CD4-positive, alpha-beta T cell treated with Interleukin-4 for 1 hour (primary cell): ENCODE data around the gene DEFB123.

Source experiments
- DNase-seq, 2 donors: peaks; one replicate each; pipeline ENCODE4 v3.0.0-alpha.2; 2020 to 2022

DEFB123 gene

DNA sequence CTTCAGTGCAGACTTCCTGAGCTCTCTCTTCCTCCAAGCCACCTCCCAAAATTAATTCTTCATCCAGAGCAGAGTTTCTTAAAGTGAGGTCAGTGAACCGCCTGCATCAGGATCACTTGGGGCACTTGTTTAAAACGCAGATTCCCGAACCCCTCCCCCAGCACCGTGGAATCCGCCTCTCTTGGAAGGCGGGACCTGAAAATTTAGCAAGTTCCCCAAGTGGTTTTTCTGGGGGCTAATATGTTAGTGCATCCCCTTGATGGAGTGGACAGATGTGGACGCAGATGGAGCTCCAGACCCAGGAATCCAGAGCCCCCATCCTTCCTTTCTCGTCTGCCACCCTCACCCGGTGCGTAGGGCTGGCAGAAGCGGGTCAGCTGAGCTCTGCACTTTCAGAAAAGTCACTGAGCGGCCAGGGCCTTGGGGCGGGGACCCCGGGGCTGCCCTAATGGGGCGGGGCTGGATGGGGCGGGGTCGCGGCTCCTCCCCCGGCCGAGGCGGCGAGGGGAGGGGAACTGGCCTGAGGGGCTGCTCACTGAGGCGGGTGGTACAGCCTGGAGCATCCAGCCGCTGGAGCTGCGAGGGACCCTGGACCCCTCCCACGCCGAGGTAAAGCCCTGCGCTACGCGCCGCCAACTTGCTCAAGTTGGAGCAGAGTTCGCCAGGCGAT lies 34.5 kb downstream of the DEFB123 start, which contains the start of the genes DEFB124 and REM1:
Gene DEFB124 (minus strand): TSS at position 370 of the 670 bp plus-strand sequence. CDS start 2,114 bp downstream, outside the sequence.
Gene REM1 (plus strand): TSS at position 531 of the 670 bp plus-strand sequence. CDS start 1,158 bp downstream, outside the sequence.
- no peak for DNase-seq

- no peak for DNase-seq
Observed at GRCh38 chr20:31475472-31476293, 35.3 kb downstream of the DEFB123 start.

GRCh38 chr20:31476294-31476585 lies 35.8 kb downstream of the DEFB123 start:
- no peak for DNase-seq

DNA sequence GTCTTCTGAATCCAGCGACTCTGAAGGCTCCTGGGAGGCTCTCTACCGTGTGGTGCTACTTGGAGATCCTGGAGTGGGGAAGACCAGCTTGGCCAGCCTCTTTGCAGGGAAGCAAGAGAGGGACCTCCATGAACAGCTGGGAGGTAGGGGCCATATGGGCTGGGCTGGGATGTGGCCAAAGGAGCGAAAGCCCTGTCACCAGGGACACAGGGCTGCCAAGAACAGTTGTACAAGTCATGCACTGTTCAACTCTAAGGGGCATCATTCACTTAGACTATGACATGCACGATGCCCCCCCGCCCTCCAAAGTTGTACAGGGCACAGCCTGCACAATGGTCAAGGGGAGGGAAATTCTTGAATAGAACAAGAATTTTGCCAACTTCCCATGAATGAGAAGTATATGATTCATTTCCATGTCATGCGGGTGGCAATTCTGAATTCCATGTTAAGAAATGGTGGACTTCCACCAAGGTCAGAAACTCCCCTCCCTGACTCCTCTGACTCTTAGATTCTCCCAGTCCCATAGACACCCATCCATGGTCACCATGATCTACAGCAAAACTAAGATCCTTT lies 36.3 kb downstream of the DEFB123 start:
- DNase-seq: no peak

DNA sequence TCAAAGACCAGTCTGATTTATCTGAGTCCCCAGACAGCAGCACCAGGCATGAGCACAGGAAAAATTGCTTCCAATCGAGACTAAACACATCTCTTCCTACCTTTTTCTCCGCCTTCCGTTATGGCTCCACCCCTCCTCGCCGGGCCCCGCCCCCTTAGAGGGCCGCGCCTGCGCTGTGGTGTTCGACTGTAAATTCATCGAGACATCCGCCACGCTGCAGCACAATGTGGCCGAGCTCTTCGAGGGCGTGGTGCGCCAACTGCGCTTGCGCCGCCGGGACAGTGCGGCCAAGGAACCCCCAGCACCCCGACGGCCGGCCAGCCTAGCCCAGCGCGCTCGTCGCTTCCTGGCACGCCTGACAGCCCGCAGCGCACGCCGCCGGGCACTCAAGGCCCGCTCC lies 43.6 kb downstream of the DEFB123 start:
- DNase-seq: peak; percentile 14 to 17

DNA sequence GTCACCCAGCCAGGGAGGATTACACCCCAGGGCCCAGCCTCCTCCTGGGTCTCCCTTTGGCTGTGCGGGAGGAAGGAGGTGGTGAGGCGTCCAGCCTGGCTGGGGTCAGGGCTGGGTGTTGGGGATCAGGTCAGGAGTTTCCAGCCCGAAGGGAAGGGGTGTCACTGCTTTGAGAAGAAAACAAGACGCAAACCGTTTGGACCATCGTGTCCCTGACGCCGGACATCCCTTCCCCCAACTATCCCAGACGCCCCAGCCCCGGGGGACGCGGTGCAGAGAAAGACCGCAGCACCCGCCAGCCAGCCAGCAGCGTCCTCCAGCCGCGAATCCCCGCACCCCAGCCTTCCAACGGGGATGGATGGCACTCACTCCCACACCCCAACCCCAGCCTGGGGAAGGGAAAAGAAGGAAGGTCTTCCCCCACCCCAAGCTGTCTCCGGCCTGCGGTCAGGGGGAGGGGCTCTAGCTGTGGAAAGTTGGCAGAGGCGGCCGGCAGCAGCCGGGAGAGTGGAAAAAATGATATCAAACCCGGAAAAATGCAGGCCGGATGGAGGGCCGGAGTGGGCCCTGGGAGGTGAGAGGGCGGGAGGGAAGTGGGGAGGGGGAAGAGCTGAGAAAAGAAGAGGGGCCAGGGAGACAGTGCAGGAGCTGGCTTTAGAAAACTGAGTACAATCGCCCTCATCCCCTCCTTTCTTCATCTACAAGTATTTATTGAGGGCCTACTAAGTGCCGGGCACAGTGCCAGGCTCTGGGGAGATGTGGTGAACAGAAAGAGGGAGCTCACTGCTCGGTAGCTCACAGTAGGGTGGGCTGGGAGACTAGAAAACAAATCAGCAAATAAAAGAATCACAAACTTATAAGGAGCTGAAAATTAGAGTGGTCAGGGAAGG lies 45.3 kb downstream of the DEFB123 start:
- DNase-seq: no peak

DNA sequence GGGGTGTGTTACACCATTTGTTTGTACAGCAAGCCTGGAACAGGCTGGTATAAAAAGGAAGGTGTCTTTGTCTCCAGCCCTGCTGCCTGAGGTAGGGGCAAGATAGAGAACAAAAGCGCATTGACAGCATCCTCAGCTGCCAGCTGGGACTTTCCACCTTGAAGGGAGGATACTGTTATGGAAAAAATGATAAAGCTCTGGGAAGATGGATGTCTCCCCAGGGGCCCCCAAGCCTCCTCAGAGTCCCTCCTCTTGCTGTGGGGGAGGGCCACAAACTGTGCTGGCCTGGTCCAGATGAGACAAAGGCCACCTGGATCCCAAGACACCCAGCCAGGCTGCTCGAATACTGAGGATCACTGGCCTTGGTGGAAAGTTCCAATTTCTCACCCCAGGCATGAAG lies 47.7 kb downstream of the DEFB123 start:
- no peak for DNase-seq

GRCh38 chr20:31489152-31489551 lies 48.7 kb downstream of the DEFB123 start:
- no peak for DNase-seq

DNA sequence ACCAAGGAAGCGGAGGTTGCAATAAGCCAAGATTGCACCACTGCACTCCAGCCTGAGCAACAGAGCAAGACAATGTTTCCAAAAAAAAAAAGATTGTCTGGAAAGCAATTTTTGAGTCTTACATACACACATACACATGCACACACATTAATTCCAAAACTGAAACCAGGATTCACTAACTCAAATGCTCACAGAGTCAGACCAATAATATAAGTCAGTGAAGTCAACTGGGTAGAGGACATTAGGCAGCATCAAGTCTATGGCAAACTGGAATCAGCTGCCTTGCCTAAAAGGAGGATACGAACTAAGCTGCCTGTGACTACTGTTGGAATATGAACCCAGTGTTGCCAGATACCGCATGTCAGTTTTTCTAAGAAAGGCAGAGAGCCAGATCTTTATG lies 50.3 kb downstream of the DEFB123 start:
- DNase-seq: no peak

DNA sequence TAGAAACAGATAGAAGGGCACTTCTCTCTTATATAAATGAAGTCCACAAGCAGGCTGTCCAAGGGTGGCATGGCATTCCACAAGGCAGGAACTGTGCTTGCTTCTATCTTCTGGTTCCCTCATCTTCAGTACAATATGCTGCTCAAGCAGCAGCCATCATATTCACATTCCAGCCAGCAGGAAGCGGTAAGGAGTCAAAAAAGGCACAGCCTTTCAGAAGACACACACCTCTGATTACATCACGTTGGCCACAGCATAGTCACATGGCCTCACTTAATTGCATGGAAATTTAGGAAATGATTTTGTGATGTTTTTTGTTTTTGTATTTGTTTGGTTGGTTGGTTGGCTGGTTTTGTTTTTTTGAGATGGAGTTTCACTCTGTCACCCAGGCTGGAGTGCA lies 53.7 kb downstream of the DEFB123 start:
- no peak for DNase-seq

DNA sequence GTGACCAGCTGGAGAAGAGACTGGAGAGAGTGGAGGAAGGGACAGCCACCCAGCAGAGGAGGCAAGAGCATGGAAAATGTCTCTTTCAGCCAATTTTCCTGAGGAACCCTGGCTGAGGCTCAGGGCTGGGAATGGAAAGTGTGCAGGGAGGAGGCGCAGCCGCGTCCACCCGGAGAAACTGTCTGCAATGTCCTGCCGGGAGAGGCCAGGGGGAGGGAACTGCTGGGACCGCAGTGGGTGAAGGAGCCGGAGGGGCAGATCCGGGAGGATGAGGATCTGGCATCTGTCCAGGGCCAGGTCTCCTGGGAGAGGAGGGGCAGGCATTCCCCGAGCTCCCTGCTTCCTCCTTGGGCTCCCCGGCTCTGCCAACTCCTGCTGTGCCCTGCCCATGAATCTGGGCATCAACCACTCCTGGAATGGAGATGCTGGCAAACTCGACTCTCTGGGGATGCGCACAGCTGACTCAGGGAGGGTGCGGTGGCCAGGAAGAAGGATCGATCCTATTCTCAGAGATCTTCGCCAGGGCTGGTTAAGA lies 56.4 kb downstream of the DEFB123 start:
- DNase-seq: no peak

DNA sequence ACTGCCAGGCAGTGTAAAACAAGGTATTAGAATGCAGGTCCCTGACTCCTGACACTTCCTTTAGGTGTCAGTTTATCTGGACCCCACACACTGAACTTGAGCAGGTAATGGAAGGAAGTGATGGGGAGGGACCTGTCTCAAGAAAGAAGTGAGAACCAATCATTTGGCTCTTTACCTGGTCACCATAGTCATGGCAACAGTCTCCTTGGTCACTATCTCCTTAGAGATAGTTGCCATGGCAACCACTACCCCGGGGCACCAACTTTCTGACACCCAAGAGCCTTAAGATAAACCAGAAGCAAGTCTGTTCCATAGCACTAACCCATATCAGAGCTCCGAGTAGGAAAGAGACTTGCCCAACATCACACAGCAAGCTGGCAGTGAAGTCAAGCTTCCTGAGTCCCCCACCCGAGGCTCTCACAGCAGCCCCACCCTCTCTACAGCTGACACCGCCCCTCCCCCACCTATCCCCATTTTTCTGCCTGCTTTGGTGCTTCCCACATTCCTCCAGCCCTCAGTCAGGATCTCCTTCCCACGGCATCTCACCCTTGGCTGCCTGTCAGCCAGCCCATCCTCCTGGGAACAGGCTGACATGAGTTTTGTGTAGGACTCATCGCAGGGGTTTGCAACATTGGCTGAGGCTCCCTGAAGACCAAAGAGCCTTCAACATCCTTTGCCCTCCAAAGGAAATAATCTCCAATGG lies 57.6 kb downstream of the DEFB123 start:
- no peak for DNase-seq
